Body of pancreas (tissue), 4 donors: Measurements from ENCODE around the gene PDE1A.

Experiments used
- CTCF ChIP-seq, 7 experiments: fragments of 450-650 bp in 4 of 7; fragments of 200-600 bp in 3 of 7; sonication (generic) in 3 of 7; IDR thresholded peaks; one replicate each; pipeline ENCODE4 v1.5.1; 2016 to 2019; ENCODE audit warnings: antibody characterized with exemption in 7 of 7
- POLR2A ChIP-seq, 3 donors: fragments of 450-650 bp; IDR thresholded peaks; one replicate each; pipeline ENCODE4 v1.6.1; 2016; ENCODE audit warnings: antibody characterized with exemption in 3 of 3, mild to moderate bottlenecking in 2 of 3

- TF ChIP-seq CTCF (IDR thresholded peaks at IDR 0.05) (no peak), POLR2A (IDR thresholded peaks at IDR 0.05) (no peak)
Observed at GRCh38 chr2:182404092-182404491, 22.7 kb downstream of the PDE1A start.
